ENCODE results near the gene POLR2L. TPM values are rescaled to one million over a fixed set of nuclear protein-coding genes. Genes with fewer than 3 reads are reported as not detected.

Gene POLR2L
- total RNA-seq, 4 donors from 2014 or later: 10.5 to 81.5 (median 42.8) TPM

DNA sequence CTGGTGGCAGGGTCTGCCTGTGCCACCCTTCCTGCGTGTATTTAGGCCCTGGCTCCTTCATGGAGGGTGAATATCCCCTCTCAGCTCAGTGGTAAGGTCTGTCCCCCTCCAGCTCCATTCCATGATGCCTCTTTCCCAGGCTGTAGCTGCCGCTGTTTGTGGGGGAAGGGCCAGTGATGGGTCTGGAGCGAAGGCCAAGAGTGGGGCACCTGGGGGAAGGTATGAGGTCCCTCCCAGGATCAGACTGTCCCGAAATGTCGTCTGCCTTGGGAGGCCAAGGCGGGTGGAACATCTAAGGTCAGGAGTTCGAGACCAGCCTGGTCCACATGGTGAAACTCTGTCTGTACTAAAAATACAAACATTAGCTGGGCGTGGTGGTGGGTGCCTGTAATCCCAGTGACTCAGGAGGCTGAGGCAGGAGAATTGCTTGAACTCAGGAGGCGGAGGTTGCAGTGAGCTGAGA lies 8.4 kb downstream of the POLR2L start:
- intact Hi-C loops (cut with DNase I; ENCODE audit: low total_unique reads): no loop called here
- H3K36me3 ChIP-seq: no peaks in the 10 kb centered on the region
- peaks cover 0 to 18% of the 10 kb centered on the region in 2 donors for H3K27me3 ChIP-seq
- peak overlapping the region; percentile 61 to 64 for H3K4me3 ChIP-seq
- H3K4me1 ChIP-seq: peaks cover 0 to 54% of the 10 kb centered on the region in 2 donors
- TF ChIP-seq POLR2A (IDR thresholded peaks at IDR 0.05) (no peak), CTCF (IDR thresholded peaks at IDR 0.05) (no peak)
- peak overlapping the region; percentile 81 to 82 for H3K27ac ChIP-seq
- H3K9me3 ChIP-seq: no peaks in the 10 kb centered on the region
- DNase-seq: no peak

DNA sequence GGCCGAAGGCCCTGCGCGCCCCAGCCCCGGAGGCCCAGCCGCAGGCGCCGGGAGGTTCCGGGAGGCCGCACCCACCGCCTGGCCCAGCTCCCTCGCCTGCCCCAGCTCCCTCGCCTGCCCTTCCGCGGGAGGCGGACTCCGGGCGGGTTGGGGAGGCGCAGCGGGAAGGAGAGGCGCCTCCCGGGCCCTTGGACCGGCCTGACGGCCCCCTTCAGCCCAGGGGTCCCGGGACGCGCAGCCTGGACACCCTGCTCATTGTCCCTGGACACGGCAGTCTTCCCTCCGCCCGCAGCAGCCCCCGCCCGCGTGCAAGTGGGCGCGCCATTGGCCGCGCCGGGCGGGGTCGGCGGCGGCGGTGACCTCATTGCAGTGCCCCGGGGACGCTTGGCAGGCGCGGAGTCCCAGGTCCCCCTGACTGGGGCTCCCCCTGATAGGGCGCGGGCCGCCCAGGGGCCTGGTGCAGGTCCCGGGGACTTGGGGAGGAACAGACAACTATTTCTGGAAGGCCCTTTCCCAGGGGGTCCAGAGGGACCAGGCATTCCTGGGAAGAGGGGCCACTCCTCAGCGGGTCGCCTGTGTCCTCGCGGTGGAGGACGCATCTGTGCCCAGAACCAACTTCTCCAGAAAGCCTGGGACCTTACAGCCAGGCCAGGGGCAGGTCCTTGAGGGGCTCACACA lies 9.1 kb downstream of the POLR2L start:
- Histone ChIP-seq H3K4me1 (peaks cover 0 to 57% of the 10 kb centered on the region in 2 donors), H3K9me3 (no peaks in the 10 kb centered on the region), H3K36me3 (no peaks in the 10 kb centered on the region), H3K27me3 (peaks cover 0 to 24% of the 10 kb centered on the region in 2 donors), H3K27ac (peak overlapping the region; percentile 81 to 82), H3K4me3 (peak overlapping the region; percentile 61 to 64)
- TF ChIP-seq CTCF (IDR thresholded peaks at IDR 0.05): no peak
- peak in 1 of 2 donors; percentile 48 for TF ChIP-seq POLR2A (IDR thresholded peaks at IDR 0.05)
- DNase-seq: peak in 1 of 2 donors; percentile 65
- intact Hi-C loops (cut with DNase I; ENCODE audit: low total_unique reads): no loop called here

DNA sequence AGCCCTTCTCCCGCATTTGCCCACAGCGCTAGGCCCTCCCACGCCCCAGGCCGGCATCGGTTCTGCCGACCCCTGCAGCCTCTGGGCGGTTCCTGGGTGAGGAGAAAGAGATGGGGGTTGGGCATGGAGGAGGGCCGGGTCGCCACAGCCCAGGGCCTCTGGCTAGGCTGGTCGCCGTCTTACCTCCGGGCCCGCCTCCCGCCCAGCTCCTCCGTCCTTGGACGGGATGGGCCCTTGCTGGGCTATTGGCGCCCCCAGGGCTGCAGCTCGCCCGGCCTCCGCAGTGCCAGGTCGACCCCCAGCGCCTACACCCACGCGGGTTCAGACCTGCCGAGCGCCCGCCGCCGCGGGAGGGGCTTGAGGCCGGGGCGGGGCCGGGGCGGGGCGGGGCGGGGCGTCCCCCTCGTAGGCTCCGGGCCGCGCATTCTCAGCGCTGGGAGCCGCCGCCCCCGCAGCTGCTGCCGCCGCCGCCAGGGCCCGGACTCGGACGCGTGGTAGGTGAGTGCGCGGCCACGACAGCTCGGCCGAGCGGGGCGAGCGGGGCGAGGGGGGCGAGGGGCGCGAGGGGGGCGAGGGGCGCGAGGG lies 9.7 kb downstream of the POLR2L start, which contains the start of gene CD151:
Gene CD151, plus strand, starts transcription at position 424 of the 585 bp plus-strand sequence. CDS start 3,118 bp downstream, outside the sequence.
- H3K4me1 ChIP-seq: peaks cover 0 to 57% of the 10 kb centered on the region in 2 donors
- no peaks in the 10 kb centered on the region for H3K9me3 ChIP-seq
- peak within 1 kb of the TSS; percentile 81 to 82 for H3K27ac ChIP-seq
- DNase-seq: no peak
- peak within 1 kb of the TSS; percentile 61 to 64 for H3K4me3 ChIP-seq
- intact Hi-C loops (cut with DNase I; ENCODE audit: low total_unique reads): no loop called here
- TF ChIP-seq POLR2A (IDR thresholded peaks at IDR 0.05) (no peak), CTCF (IDR thresholded peaks at IDR 0.05) (peak in 2 of 4 experiments; percentile 43 to 48)
- no peaks in the 10 kb centered on the region for H3K36me3 ChIP-seq
- H3K27me3 ChIP-seq: peaks cover 3 to 24% of the 10 kb centered on the region in 2 donors

GRCh38 chr11:831961-832528 lies 10.3 kb downstream of the POLR2L start:
- H3K4me1 ChIP-seq: peaks cover 0 to 63% of the 10 kb centered on the region in 2 donors
- H3K9me3 ChIP-seq: no peaks in the 10 kb centered on the region
- peaks cover 8 to 24% of the 10 kb centered on the region in 2 donors for H3K27me3 ChIP-seq
- H3K36me3 ChIP-seq: no peaks in the 10 kb centered on the region
- peak overlapping the region; percentile 81 to 82 for H3K27ac ChIP-seq
- H3K4me3 ChIP-seq: peak overlapping the region; percentile 33 to 64
- intact Hi-C loops (cut with DNase I; ENCODE audit: low total_unique reads): no loop called here
- TF ChIP-seq CTCF (IDR thresholded peaks at IDR 0.05): no peak
- TF ChIP-seq POLR2A (IDR thresholded peaks at IDR 0.05): no peak
- no peak for DNase-seq

Data from uterus (tissue), 4 donors.